ENCODE data around the gene SFMBT1. TPM values are rescaled to one million over a fixed set of nuclear protein-coding genes. Genes with fewer than 3 reads are reported as not detected.

Gene SFMBT1
- polyA plus RNA-seq, 1 of the 3 experiments (the other 2 are of a cell fraction): 0.72 TPM

DNA sequence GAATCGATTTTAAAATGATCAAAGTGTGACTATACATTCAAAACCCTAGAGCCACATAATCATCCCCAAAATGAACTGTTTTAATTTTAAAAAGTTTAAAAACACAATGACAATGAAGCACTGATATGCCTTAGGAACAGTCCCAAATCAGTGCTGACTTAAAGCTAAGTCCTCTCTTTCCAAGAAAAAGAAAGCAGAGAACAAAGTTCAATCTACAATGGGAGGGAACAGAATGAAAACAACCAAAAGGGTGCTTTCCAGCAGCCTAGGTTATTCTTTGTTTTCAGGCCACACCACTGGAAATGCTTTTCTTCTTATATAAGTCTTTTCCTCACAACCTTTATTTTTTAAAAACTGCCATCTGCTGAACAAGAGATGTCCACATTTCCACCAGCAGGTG lies 141.3 kb downstream of the SFMBT1 start:
- DNase-seq: no peak
- H3K4me1 ChIP-seq (ENCODE audit: control insufficient read depth in 1 of 2, insufficient read depth in 2 of 2, low read depth in 1 of 2, low read length in 1 of 2): no peaks in the 10 kb centered on the region
- H3K27me3 ChIP-seq (ENCODE audit: insufficient read depth): no peaks in the 10 kb centered on the region
- peaks cover 0 to 4% of the 10 kb centered on the region in 2 experiments for H3K36me3 ChIP-seq (replicated peaks in 1 of 2; ENCODE audit: control insufficient read depth in 1 of 2, insufficient read depth in 2 of 2, low read length in 1 of 2)
- TF ChIP-seq MXI1 (IDR thresholded peaks at IDR 0.05; ENCODE audit: low read depth, low read length) (no peak), RAD21 (IDR thresholded peaks at IDR 0.05; ENCODE audit: low read length) (no peak), YY1 (IDR thresholded peaks at IDR 0.05; ENCODE audit: low read depth) (no peak), POLR2AphosphoS5 (IDR thresholded peaks at IDR 0.05; ENCODE audit: low read depth, low read length) (no peak), TAF1 (IDR thresholded peaks at IDR 0.05; ENCODE audit: borderline replicate concordance, low read depth, low read length) (no peak), ELF1 (IDR thresholded peaks at IDR 0.05) (no peak), NFIC (IDR thresholded peaks at IDR 0.05; ENCODE audit: borderline replicate concordance) (no peak)
- no peaks in the 10 kb centered on the region for H3K9me2 ChIP-seq
- no peaks in the 10 kb centered on the region for H3K79me2 ChIP-seq (ENCODE audit: insufficient read depth)
- no peaks in the 10 kb centered on the region for H3K9me3 ChIP-seq
- CTCF ChIA-PET: interaction anchor here (0.8 to 1.2 kb wide), 4 partner anchors 10 to 168 kb away, joined by 3 to 5 read pairs (median 3); no protein-coding TSS in a partner anchor
- POLR2A ChIA-PET: no interaction called here
- H2AFZ ChIP-seq (ENCODE audit: low read depth): no peak overlapping the region
- no peak overlapping the region for H3K4me2 ChIP-seq
- H3K9ac ChIP-seq: no peak overlapping the region
- 41% methylated on average over 1 of the region's 1 CpG for WGBS (ENCODE audit: low lambda C conversion rate)
- no peak overlapping the region for H3K27ac ChIP-seq (ENCODE audit: low read depth in 2 of 2, low read length in 1 of 2)
- H4K20me1 ChIP-seq (ENCODE audit: insufficient read depth): no peaks in the 10 kb centered on the region
- no peaks in the 10 kb centered on the region for H3F3A ChIP-seq (replicated peaks; ENCODE audit: insufficient read depth)
- H3K4me3 ChIP-seq (ENCODE audit: low read depth in 2 of 2, low read length in 1 of 2): no peak overlapping the region

DNA sequence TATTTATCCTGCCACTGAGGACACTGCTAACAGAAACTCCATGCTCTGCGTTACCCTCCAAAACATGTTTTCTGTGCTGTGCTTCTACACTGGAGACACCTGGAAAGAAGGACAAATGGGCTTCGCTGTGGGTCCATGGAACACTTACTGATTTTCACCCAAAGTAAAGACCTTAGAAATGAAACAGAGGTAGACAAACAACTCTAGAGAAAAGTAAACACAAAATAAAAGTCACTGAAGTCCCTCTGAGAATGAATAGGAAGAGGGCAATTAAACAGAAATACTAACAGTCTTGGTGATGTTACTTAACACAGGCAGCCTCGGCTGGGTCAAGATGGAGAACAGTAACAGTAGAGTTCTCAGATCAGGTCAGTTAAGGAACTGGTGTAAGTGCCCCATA lies 141.9 kb downstream of the SFMBT1 start:
- peaks cover 0 to 4% of the 10 kb centered on the region in 2 experiments for H3K36me3 ChIP-seq (replicated peaks in 1 of 2; ENCODE audit: control insufficient read depth in 1 of 2, insufficient read depth in 2 of 2, low read length in 1 of 2)
- no peaks in the 10 kb centered on the region for H3K4me1 ChIP-seq (ENCODE audit: control insufficient read depth in 1 of 2, insufficient read depth in 2 of 2, low read depth in 1 of 2, low read length in 1 of 2)
- no peak overlapping the region for H3K9ac ChIP-seq
- H2AFZ ChIP-seq (ENCODE audit: low read depth): no peak overlapping the region
- no peaks in the 10 kb centered on the region for H3K27me3 ChIP-seq (ENCODE audit: insufficient read depth)
- H3K79me2 ChIP-seq (ENCODE audit: insufficient read depth): no peaks in the 10 kb centered on the region
- TF ChIP-seq JUND (IDR thresholded peaks at IDR 0.05) (no peak), TCF12 (IDR thresholded peaks at IDR 0.05) (no peak), FOXM1 (IDR thresholded peaks at IDR 0.05; ENCODE audit: low read depth) (no peak), SMC3 (IDR thresholded peaks at IDR 0.05; ENCODE audit: low read depth, low read length) (no peak), MEF2A (IDR thresholded peaks at IDR 0.05; ENCODE audit: borderline replicate concordance, low read depth) (no peak), POLR2AphosphoS5 (IDR thresholded peaks at IDR 0.05; ENCODE audit: low read depth, low read length) (no peak), ELF1 (IDR thresholded peaks at IDR 0.05) (no peak), EP300 (IDR thresholded peaks at IDR 0.05; ENCODE audit: borderline replicate concordance in 1 of 2, low read depth in 1 of 2, low read length in 1 of 2) (no peak), SIN3A (IDR thresholded peaks at IDR 0.05; ENCODE audit: borderline replicate concordance, low read depth, low read length) (no peak), FOXJ3 (CRISPR knock-in tag; IDR thresholded peaks at IDR 0.05) (no peak), EZH2phosphoT487 (IDR thresholded peaks at IDR 0.05; ENCODE audit: borderline replicate concordance, low read depth) (no peak), MXI1 (IDR thresholded peaks at IDR 0.05; ENCODE audit: low read depth, low read length) (no peak), CHD2 (IDR thresholded peaks at IDR 0.05; ENCODE audit: low read length, partially characterized antibody) (no peak), RAD21 (IDR thresholded peaks at IDR 0.05; ENCODE audit: low read length) (no peak)
- TF ChIP-seq, protein P1, sequence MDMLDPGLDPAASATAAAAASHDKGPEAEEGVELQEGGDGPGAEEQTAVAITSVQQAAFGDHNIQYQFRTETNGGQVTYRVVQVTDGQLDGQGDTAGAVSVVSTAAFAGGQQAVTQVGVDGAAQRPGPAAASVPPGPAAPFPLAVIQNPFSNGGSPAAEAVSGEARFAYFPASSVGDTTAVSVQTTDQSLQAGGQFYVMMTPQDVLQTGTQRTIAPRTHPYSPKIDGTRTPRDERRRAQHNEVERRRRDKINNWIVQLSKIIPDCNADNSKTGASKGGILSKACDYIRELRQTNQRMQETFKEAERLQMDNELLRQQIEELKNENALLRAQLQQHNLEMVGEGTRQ (IDR thresholded peaks at IDR 0.05; ENCODE audit: borderline replicate concordance, low read depth, low read length): no peak
- TF ChIP-seq, protein P2, sequence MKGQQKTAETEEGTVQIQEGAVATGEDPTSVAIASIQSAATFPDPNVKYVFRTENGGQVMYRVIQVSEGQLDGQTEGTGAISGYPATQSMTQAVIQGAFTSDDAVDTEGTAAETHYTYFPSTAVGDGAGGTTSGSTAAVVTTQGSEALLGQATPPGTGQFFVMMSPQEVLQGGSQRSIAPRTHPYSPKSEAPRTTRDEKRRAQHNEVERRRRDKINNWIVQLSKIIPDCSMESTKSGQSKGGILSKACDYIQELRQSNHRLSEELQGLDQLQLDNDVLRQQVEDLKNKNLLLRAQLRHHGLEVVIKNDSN (IDR thresholded peaks at IDR 0.05; ENCODE audit: borderline replicate concordance, low read depth): no peak
- TF ChIP-seq, protein P3, sequence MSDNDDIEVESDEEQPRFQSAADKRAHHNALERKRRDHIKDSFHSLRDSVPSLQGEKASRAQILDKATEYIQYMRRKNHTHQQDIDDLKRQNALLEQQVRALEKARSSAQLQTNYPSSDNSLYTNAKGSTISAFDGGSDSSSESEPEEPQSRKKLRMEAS (IDR thresholded peaks at IDR 0.05; ENCODE audit: low read depth): no peak
- TF ChIP-seq, protein P4, sequence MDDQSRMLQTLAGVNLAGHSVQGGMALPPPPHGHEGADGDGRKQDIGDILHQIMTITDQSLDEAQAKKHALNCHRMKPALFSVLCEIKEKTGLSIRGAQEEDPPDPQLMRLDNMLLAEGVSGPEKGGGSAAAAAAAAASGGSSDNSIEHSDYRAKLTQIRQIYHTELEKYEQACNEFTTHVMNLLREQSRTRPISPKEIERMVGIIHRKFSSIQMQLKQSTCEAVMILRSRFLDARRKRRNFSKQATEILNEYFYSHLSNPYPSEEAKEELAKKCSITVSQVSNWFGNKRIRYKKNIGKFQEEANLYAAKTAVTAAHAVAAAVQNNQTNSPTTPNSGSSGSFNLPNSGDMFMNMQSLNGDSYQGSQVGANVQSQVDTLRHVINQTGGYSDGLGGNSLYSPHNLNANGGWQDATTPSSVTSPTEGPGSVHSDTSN (IDR thresholded peaks at IDR 0.05): no peak
- TF ChIP-seq, protein P5, sequence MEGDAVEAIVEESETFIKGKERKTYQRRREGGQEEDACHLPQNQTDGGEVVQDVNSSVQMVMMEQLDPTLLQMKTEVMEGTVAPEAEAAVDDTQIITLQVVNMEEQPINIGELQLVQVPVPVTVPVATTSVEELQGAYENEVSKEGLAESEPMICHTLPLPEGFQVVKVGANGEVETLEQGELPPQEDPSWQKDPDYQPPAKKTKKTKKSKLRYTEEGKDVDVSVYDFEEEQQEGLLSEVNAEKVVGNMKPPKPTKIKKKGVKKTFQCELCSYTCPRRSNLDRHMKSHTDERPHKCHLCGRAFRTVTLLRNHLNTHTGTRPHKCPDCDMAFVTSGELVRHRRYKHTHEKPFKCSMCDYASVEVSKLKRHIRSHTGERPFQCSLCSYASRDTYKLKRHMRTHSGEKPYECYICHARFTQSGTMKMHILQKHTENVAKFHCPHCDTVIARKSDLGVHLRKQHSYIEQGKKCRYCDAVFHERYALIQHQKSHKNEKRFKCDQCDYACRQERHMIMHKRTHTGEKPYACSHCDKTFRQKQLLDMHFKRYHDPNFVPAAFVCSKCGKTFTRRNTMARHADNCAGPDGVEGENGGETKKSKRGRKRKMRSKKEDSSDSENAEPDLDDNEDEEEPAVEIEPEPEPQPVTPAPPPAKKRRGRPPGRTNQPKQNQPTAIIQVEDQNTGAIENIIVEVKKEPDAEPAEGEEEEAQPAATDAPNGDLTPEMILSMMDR (IDR thresholded peaks at IDR 0.05): no peak
- DNase-seq: no peak
- H3K4me2 ChIP-seq: no peak overlapping the region
- H3K9me2 ChIP-seq: no peaks in the 10 kb centered on the region
- H4K20me1 ChIP-seq (ENCODE audit: insufficient read depth): no peaks in the 10 kb centered on the region
- ChIA-PET POLR2A (no interaction called here), CTCF (interaction anchor here (0.8 to 1.2 kb wide), 3 partner anchors 11 to 169 kb away, joined by 3 read pairs; no protein-coding TSS in a partner anchor)
- no peaks in the 10 kb centered on the region for H3K9me3 ChIP-seq
- 86% methylated on average over 3 of the region's 3 CpGs for WGBS (ENCODE audit: low lambda C conversion rate)
- no peaks in the 10 kb centered on the region for H3F3A ChIP-seq (replicated peaks; ENCODE audit: insufficient read depth)
- H3K27ac ChIP-seq (ENCODE audit: low read depth in 2 of 2, low read length in 1 of 2): no peak overlapping the region
- no peak overlapping the region for H3K4me3 ChIP-seq (ENCODE audit: low read depth in 2 of 2, low read length in 1 of 2)
